Measurements from ENCODE around the gene UNC5B.

GRCh38 chr10:71250842-71251241 is 38.5 kb downstream of the UNC5B start:
- no peak for TF ChIP-seq CTCF (optimal IDR thresholded peaks at IDR 0.05 in 1 of 3, IDR thresholded peaks at IDR 0.05 in 1 of 3, conservative IDR thresholded peaks at IDR 0.05 in 1 of 3; ENCODE audit: extremely low read depth in 1 of 3, insufficient read depth in 2 of 3, low read length in 3 of 3)
- TF ChIP-seq EZH2 (IDR thresholded peaks at IDR 0.05; ENCODE audit: low read length) = no peak
